GM10847 (cell line): ENCODE measurements around the gene MILR1.

ENCODE experiments used
- POLR2A ChIP-seq: IDR thresholded peaks from 2 replicates; pipeline ENCODE4 v1.6.1; 2011; ENCODE audit not compliant: insufficient read length; ENCODE audit errors: extremely low read depth

Gene MILR1

GRCh38 chr17:64448665-64449512 is at the start of gene MILR1:
MILR1 (plus strand) TSS chr17:64449115; CDS start chr17:64449169, 54 bp downstream.
- no peak for TF ChIP-seq POLR2A

- no peak for TF ChIP-seq POLR2A
These were observed 49.2 kb upstream of the MILR1 start for GRCh38 chr17:64399767-64400156.

GRCh38 chr17:64400642-64401041 is 48.3 kb upstream of the MILR1 start:
- TF ChIP-seq POLR2A = no peak

GRCh38 chr17:64401244-64401860 is 47.6 kb upstream of the MILR1 start:
- TF ChIP-seq POLR2A = no peak

GRCh38 chr17:64401941-64402340 is 47.0 kb upstream of the MILR1 start:
- TF ChIP-seq POLR2A = no peak

GRCh38 chr17:64402469-64402868 is 46.4 kb upstream of the MILR1 start:
- TF ChIP-seq POLR2A = no peak

- TF ChIP-seq POLR2A = no peak
These were observed 44.9 kb upstream of the MILR1 start for GRCh38 chr17:64403881-64404460.

GRCh38 chr17:64406321-64407200 is 42.4 kb upstream of the MILR1 start:
- no peak for TF ChIP-seq POLR2A

- TF ChIP-seq POLR2A = no peak
These were observed 38.0 kb upstream of the MILR1 start for GRCh38 chr17:64410750-64411490.

GRCh38 chr17:64411999-64412771 is 36.7 kb upstream of the MILR1 start:
- TF ChIP-seq POLR2A = no peak

- TF ChIP-seq POLR2A = no peak
These were observed 36.0 kb upstream of the MILR1 start for GRCh38 chr17:64412944-64413381.

GRCh38 chr17:64413513-64413912 is 35.4 kb upstream of the MILR1 start:
- no peak for TF ChIP-seq POLR2A

- no peak for TF ChIP-seq POLR2A
These were observed 30.2 kb upstream of the MILR1 start for GRCh38 chr17:64418506-64419339.
